Right atrium auricular region (tissue), 2 donors: ENCODE results near the gene BANK1. TPM values are rescaled to one million over a fixed set of nuclear protein-coding genes. Genes with fewer than 3 reads are reported as not detected.

ENCODE experiments used
- DNase-seq: peaks from one replicate; pipeline ENCODE4 v3.0.0-alpha.2; 2019; ENCODE audit warnings: low spot score
- H3K27ac ChIP-seq, 2 donors: fragments of 200-600 bp; sonication (generic); 1 replicate in 1 of 2; 2 replicates in 1 of 2; pipeline ENCODE4 v1.5.1; 2016 to 2019
- H3K27me3 ChIP-seq, 2 donors: fragments of 200-600 bp; sonication (generic); one replicate each; pipeline versions ENCODE4 v1.5.1 to v1.6.0; 2017 to 2019
- H3K36me3 ChIP-seq: fragments of 200-600 bp; sonication (generic); one replicate; pipeline ENCODE4 v1.5.1; 2016
- H3K4me1 ChIP-seq, 2 donors: fragments of 200-600 bp; sonication (generic); one replicate each; pipeline versions ENCODE4 v1.5.1 to v1.6.0; 2017 to 2019
- H3K4me3 ChIP-seq, 2 donors: fragments of 200-600 bp; sonication (generic); 1 replicate in 1 of 2; 2 replicates in 1 of 2; pipeline ENCODE4 v1.5.1; 2017 to 2019; ENCODE audit warnings: mild to moderate bottlenecking in 1 of 2, moderate library complexity in 1 of 2
- H3K9me3 ChIP-seq, 2 donors: fragments of 200-600 bp; sonication (generic); one replicate each; pipeline ENCODE4 v1.5.1; 2019
- CTCF ChIP-seq, 2 donors: fragments of 200-600 bp; sonication (generic); IDR thresholded peaks; one replicate each; pipeline ENCODE4 v1.5.1; 2019; ENCODE audit warnings: antibody characterized with exemption in 2 of 2
- total RNA-seq, 2 donors: library from RNA; depleted of rRNA; stranded (reverse); fragments of >200 nt; gene quantifications; one replicate each; pipeline ENCODE4 v1.1.0, GENCODE V29; 2016

The BANK1 gene
- total RNA-seq, 2 donors from 2014 or later: 1.4 TPM; not detected in 1

DNA sequence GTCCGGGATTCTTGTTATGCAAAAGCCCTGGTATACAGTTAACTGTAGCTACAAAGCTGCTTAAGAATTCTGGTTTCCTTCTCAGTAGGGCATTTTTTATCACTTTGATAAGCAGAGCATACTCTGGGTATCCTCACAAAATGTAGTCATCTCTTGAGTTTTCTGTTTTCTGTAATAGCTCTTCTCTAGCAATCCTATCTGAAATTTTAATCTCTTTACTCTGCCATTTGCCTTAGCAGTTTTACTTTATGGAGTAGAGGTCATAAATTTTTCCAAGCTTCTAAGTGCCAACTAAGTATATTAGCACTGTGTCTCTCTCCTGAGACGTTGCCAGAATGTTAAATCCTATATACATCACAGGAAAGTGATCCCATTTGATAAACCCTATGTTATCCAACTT, 28.0 kb upstream of the BANK1 start:
- Histone ChIP-seq H3K9me3 (peaks cover 0 to 11% of the 10 kb centered on the region in 2 donors), H3K4me1 (no peaks in the 10 kb centered on the region), H3K27ac (no peak overlapping the region), H3K4me3 (no peak overlapping the region), H3K36me3 (no peaks in the 10 kb centered on the region), H3K27me3 (no peaks in the 10 kb centered on the region)
- no peak for DNase-seq
- no peak for TF ChIP-seq CTCF (IDR thresholded peaks at IDR 0.05)

GRCh38 chr4:101763576-101763975, 27.0 kb upstream of the BANK1 start:
- Histone ChIP-seq H3K27me3 (no peaks in the 10 kb centered on the region), H3K4me1 (no peaks in the 10 kb centered on the region), H3K27ac (no peak overlapping the region), H3K36me3 (no peaks in the 10 kb centered on the region), H3K4me3 (no peak overlapping the region), H3K9me3 (peaks cover 0 to 20% of the 10 kb centered on the region in 2 donors)
- DNase-seq: no peak
- no peak for TF ChIP-seq CTCF (IDR thresholded peaks at IDR 0.05)

- Histone ChIP-seq H3K4me1 (no peaks in the 10 kb centered on the region), H3K27ac (no peak overlapping the region), H3K4me3 (no peak overlapping the region), H3K9me3 (peaks cover 0 to 14% of the 10 kb centered on the region in 2 donors), H3K27me3 (no peaks in the 10 kb centered on the region), H3K36me3 (no peaks in the 10 kb centered on the region)
- no peak for DNase-seq
- TF ChIP-seq CTCF (IDR thresholded peaks at IDR 0.05): no peak
These were observed 15.7 kb upstream of the BANK1 start for GRCh38 chr4:101774807-101775206.

DNA sequence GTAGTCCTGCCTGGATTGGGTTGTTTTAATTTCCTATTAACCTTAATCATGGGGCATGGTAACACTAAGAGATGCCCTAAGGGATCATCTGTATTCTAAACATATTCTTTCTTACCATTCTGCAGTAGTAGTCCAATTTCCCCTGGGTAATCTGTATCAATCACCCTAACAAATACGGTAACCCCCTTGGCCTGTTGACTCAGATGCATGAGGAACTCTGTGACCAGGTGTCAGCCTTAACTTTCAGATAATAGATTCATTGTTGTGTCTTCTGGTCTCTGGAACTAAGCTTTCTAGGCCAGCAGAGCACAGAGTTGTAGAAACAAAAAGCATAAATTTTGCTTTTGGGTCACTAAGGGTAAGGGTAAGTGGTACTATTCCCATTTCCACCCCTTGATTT, 13.1 kb upstream of the BANK1 start:
- no peak for TF ChIP-seq CTCF (IDR thresholded peaks at IDR 0.05)
- DNase-seq: no peak
- H3K27ac ChIP-seq: no peak overlapping the region
- no peaks in the 10 kb centered on the region for H3K4me1 ChIP-seq
- H3K27me3 ChIP-seq: no peaks in the 10 kb centered on the region
- H3K4me3 ChIP-seq: no peak overlapping the region
- H3K9me3 ChIP-seq: peaks cover 0 to 1% of the 10 kb centered on the region in 2 donors
- no peaks in the 10 kb centered on the region for H3K36me3 ChIP-seq

DNA sequence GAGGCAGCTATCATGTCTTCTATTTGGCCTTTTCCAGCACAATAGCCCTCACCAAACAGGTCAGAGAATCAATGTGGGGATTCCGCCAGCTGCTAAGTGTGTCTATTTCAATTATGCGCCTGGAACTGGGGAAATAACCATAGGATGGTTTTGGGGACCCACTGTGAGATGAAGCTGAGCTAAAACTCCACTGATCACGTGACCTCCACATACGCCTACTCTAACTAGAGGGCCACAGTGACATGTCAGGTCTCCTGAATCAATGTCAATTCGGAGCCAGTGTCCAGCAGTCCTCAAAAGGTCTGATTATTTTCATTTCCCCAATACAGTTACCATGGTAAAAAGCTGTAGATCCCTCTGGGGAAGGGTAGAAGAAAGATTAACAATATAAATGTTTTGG, 10.2 kb upstream of the BANK1 start:
- DNase-seq: no peak
- no peak overlapping the region for H3K4me3 ChIP-seq
- H3K9me3 ChIP-seq: no peaks in the 10 kb centered on the region
- H3K27ac ChIP-seq: no peak overlapping the region
- no peaks in the 10 kb centered on the region for H3K4me1 ChIP-seq
- H3K36me3 ChIP-seq: no peaks in the 10 kb centered on the region
- no peak for TF ChIP-seq CTCF (IDR thresholded peaks at IDR 0.05)
- no peaks in the 10 kb centered on the region for H3K27me3 ChIP-seq

DNA sequence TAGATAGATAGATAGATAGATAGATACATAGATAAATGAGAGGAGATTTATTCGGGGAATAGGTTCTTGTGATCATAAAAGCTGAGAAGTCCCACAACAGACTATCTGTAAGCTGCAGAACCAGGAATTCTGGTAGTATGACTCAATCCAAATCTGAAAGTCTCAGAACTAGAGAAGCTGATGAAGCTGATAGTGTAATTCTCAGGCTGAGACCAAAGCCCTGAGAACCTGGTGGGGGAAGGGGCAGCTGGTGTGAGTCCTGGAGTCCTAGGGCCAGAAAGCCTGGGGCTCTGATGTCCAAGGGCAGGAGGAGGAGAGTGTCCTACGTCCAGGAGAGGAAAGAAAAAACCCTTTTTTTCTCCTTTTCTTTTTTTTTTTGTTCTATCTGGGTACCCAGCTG, 8.0 kb upstream of the BANK1 start:
- Histone ChIP-seq H3K27me3 (no peaks in the 10 kb centered on the region), H3K4me3 (no peak overlapping the region), H3K27ac (no peak overlapping the region), H3K36me3 (no peaks in the 10 kb centered on the region), H3K9me3 (no peaks in the 10 kb centered on the region), H3K4me1 (no peaks in the 10 kb centered on the region)
- no peak for DNase-seq
- TF ChIP-seq CTCF (IDR thresholded peaks at IDR 0.05): no peak
